ENCODE data around the gene MMRN2.
"Not testable (repeated sequence)": the region's sequence is repeated elsewhere in the genome, so short reads cannot be mapped to it uniquely, and the experiment has no call there.

The MMRN2 gene

GRCh38 chr10:86957471-86958115 is at the start of gene MMRN2:
MMRN2 (minus strand) TSS chr10:86957615; CDS start chr10:86957541, 74 bp downstream.
- DNase-seq, result no peak

GRCh38 chr10:87007124-87007523 is 49.7 kb upstream of the MMRN2 start:
- DNase-seq, result not testable (repeated sequence)

GRCh38 chr10:87000491-87000890 is 43.1 kb upstream of the MMRN2 start:
- DNase-seq, result no peak

GRCh38 chr10:86999802-87000403 is 42.5 kb upstream of the MMRN2 start:
- DNase-seq, result not testable (repeated sequence)

- no peak for DNase-seq
Measured at GRCh38 chr10:86992929-86993328, 35.5 kb upstream of the MMRN2 start.

- DNase-seq, result no peak
Measured at GRCh38 chr10:86992456-86992855, 35.0 kb upstream of the MMRN2 start.

GRCh38 chr10:86991362-86991761 is 33.9 kb upstream of the MMRN2 start:
- DNase-seq, result not testable (repeated sequence)

GRCh38 chr10:86988520-86988919 is 31.1 kb upstream of the MMRN2 start:
- no peak for DNase-seq

- DNase-seq, result not testable (repeated sequence)
Measured at GRCh38 chr10:86984498-86984897, 27.1 kb upstream of the MMRN2 start.

GRCh38 chr10:86981716-86982115 is 24.3 kb upstream of the MMRN2 start:
- DNase-seq, result no peak

GRCh38 chr10:86981020-86981419 is 23.6 kb upstream of the MMRN2 start:
- not testable (repeated sequence) for DNase-seq

- DNase-seq, result no peak
Measured at GRCh38 chr10:86979977-86980448, 22.6 kb upstream of the MMRN2 start.

GRCh38 chr10:86979296-86979818 is 21.9 kb upstream of the MMRN2 start:
- no peak for DNase-seq

- not testable (repeated sequence) for DNase-seq
Measured at GRCh38 chr10:86978457-86978856, 21.0 kb upstream of the MMRN2 start.

- no peak for DNase-seq
Measured at GRCh38 chr10:86976362-86977056, 19.1 kb upstream of the MMRN2 start.

- DNase-seq, result no peak
Measured at GRCh38 chr10:86974484-86974883, 17.1 kb upstream of the MMRN2 start.

GRCh38 chr10:86972613-86973380 is 15.4 kb upstream of the MMRN2 start:
- no peak for DNase-seq

GRCh38 chr10:86971232-86971991 is 14.0 kb upstream of the MMRN2 start:
- peak in 1 of 2 donors; percentile 20 for DNase-seq

- DNase-seq, result no peak
Measured at GRCh38 chr10:86970982-86971231, 13.5 kb upstream of the MMRN2 start.

GRCh38 chr10:86970162-86970981 is 13.0 kb upstream of the MMRN2 start:
- no peak for DNase-seq

GRCh38 chr10:86969421-86970041 is 12.1 kb upstream of the MMRN2 start:
- no peak for DNase-seq
